ENCODE results near the gene CYGB.

Gene CYGB

DNA sequence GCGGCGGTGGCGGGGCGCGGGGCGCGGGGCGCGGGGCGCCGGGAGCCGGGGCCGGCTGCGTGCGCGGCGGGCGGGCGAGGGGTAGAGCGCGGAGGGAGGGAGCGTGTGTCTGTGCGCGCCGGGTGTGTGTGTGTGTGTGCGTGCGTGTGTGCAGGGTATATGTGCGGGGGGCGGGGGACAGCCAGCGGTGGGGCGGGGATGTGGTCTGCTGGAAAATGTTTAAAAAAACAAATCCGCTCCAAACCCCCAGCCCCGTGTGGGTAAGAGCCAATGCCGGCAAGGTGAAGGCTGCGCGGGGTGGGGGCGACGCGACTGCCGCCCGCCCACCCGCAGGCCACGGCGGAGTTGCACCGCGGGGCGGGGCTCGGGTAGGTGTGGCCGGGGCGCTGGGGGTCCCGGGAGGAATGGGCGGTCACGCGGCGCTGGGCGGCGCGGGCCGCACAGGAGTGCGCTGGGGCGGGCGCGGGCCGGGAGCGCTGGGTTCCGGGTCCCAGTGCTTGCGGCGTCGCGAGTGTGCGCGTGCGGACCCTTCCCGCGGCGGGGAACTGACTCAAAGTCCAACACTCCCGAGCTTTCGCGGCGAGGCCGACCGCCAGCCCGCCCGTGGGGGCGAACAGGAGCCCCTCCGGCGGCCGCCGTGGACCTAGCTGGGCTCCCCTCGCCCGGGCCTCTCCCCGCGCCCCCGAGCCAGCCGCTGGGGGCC, at the start of gene CYGB:
CYGB (minus strand) TSS at position 132 of the 703 bp plus-strand sequence. CDS start 167 bp downstream, outside the sequence.
- in situ Hi-C loops (cut with MboI; ENCODE audit: low sequenced_read_pairs) = no loop called here

DNA sequence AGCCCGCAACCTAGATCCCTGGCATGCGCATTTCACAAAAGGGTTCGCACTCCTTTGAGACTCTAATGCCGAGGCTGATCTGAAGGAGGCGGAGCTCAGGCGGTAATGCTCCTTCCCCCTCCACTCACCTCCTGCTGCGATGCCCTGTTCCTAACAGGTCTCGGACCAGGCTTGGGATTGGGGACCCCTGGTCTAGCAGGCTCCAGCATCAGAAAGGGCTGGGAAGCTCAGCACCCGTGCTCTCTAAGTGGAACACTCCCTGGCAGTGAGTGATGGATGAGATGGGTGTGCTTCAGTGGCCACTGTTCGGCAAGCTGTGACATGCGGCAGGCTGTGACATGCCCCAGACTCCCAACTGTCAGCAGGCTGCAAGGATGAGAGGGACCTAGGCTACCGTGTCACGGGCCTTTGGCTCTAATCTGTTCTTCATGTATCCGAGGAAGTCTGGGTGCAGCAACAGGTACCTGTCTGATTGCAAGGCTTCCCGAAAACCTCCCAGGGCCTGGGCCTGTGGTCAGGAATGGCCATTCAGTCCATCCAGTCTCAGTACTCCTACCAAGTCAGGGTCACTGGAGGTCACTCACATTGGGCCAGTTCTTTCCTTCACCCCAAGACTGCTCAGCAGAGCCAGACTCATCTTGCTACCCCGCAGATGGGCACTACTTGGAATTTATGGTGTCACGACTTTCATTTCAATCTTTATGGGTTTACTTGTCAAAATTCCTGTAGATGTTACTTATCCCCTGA, 49.4 kb upstream of the CYGB start:
- in situ Hi-C loops (cut with MboI; ENCODE audit: low sequenced_read_pairs) = no loop called here

GRCh38 chr17:76585649-76586593, 48.4 kb upstream of the CYGB start, which contains the start of gene ST6GALNAC2:
TSS of gene ST6GALNAC2 (minus strand) at chr17:76585860. CDS start at chr17:76585808, 52 bp downstream.
- in situ Hi-C loops (cut with MboI; ENCODE audit: low sequenced_read_pairs) = no loop called here

DNA sequence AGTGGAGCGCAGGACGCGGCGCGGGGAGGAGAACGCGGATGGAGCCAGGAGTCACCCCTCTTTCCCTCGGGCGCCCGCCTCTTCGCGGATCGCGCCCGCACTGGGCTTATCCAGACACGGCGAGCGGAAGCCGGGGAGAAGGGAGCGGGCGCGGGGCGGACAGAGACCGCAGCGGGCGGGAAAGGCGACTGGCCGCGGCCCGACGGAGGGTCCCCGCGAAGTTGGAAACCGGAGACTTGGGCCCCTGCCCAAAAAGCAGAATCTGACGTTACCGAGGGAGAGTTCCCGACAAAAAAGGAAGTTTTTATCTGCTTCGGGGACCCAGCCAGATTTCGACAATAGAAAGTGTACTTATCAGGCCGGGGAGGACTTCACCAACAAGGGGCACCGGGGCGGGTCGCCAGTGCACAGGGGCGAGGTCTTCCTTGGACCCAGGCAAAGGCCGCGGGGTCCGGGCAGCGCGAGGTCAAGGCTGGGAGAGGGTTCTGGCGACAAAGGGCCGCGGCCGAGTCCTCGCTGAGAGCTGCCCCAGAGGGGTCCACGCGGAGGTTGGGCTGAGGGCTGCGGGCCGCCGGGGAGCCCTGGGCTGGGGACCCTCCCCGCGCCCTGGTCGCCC, 47.6 kb upstream of the CYGB start:
- in situ Hi-C loops (cut with MboI; ENCODE audit: low sequenced_read_pairs) = no loop called here

DNA sequence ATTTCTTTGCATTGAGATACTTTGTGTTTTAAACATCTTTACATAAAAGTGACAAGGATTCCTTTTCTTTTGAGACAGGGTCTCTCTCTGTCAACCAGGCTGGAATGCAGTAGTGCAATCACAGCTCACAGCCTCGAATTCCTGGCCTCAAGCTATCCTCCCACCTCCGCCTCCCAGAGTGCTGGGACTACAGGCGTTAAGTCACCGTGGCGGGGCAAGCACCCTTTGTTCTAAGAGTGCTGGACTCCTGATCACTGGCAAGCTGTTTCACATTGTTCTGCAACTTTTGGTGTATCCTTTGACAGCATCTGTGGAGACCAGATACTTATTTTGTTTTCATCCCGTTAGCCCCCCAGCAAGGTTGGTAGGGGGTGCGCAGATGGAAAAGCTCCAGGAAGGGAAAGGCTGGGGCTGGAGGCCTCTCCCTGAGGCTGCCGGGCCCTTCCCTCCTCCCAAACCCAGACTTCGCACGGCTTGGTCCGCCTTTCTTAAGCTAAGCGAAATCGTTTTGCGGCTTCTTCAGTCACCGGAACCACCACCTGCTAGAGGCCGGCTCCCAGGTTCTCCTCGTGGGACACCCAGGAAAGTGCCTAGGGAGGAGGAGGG, 47.0 kb upstream of the CYGB start:
- in situ Hi-C loops (cut with MboI; ENCODE audit: low sequenced_read_pairs) = no loop called here

DNA sequence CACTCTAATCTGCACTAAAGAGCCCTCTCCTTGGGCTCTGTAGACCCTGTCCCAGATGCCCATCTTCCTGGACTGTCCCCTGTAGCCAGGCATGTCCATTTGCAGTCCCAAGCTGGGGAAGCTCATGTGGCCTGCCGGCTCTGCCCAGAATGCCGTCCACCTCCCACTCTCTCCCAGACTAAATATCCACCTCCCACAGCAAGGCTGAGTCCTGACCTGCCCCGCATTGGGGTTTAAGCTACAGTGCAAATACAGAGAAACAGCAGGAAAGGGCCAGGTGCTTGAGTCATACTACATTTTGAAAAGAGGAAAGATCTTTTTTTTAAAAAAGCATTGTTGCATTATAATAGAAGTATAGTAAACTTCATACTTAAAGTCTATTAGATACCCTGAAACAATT, 45.2 kb upstream of the CYGB start:
- in situ Hi-C loops (cut with MboI; ENCODE audit: low sequenced_read_pairs) = no loop called here

DNA sequence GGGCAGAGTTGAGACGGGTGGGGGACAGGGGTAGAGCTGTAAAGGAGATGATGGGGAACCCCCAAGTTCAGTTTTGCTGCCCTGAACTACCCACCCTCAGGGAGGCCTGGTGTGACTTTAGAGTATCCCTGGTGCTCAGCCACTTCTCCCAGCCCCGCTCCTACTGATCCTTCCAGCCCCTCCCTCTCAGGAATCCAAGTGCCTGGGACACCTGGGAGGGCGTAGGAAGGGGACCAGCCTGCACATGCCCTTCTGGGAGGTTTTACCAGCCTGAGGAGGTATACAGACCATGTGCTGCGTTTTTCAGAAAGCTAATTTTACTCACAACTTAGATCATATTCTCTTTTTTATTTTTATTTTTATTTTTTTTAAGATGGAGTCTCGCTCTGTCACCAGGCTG, 44.0 kb upstream of the CYGB start:
- in situ Hi-C loops (cut with MboI; ENCODE audit: low sequenced_read_pairs) = no loop called here

DNA sequence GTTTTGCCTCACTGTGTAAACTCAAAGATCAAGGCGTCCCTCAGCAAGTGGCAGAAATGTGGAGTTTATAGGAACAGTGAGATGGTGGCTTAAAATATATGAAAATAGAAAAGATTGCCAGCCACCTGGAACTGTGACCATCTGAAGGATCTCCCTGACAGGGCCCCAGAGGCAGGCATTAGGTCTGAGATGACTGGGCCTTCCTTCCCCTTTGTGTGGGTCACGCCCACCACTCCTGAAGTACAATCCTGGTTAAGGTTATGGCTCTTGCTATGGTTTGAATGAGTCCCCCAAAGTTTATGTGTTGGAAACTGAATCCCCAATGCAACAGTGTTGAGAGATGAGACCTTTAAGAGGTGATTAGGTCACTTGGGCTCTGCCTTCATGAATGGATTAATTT, 41.8 kb upstream of the CYGB start:
- in situ Hi-C loops (cut with MboI; ENCODE audit: low sequenced_read_pairs) = no loop called here

- in situ Hi-C loops (cut with MboI; ENCODE audit: low sequenced_read_pairs) = no loop called here
These were observed 40.9 kb upstream of the CYGB start for GRCh38 chr17:76578376-76578775.

GRCh38 chr17:76577876-76578275, 40.4 kb upstream of the CYGB start:
- in situ Hi-C loops (cut with MboI; ENCODE audit: low sequenced_read_pairs) = no loop called here

DNA sequence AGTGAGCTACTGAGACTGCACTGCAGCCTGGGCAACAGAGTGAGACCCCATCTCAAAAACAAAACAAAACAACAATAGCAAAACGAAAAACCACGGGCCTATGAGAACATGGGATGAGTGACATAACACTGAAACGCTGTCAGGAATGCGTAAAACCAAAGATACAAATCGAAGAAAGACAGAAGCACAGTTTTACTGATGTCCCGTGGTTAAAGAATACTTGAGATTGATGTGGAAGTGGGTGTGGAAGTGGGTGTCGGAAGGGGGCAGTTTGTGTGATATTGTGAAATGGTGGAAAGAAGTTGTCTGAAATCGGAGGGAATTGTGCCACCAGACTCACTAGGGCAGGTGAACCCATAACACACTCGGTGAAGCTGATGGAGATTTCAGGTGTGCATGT, 38.7 kb upstream of the CYGB start:
- in situ Hi-C loops (cut with MboI; ENCODE audit: low sequenced_read_pairs) = no loop called here

DNA sequence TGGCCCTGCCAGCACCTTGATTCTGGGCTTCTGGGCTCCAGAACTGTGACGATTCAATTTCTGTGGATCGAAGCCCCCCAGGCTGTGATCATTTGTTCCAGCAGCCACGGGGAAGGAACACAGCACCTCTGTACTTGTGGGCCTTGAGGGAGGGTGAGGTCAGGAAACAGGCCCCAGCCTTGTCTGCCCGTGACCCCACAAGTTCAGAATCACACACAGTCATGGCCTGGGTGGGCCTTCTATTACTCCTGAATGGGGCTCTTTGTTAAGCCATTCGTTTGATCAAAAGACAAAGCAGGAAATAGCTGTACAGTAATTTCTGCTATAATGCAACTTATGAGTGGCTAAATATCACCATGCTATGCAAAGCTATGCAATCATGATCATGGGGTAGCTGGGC, 38.1 kb upstream of the CYGB start:
- in situ Hi-C loops (cut with MboI; ENCODE audit: low sequenced_read_pairs) = no loop called here

DNA sequence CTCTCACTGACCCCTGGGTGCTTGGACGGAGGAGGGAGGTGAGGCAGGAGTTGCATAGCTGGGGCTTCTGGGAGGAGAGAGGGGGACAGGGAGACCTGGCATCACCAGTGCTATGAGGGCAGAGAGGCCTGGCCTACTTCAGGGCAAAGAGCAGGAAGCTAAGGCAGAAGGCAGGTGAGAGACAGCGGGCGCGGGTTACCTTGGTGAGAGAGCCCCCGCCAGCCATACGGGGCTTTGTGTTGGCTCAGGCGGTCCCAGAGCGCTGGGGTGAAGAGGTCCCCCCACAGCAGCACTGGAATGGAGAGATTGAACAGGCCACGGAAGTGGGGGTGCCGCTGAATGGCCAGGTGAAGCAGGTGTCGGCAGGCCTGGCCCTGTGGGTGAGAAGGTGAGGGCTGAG, 36.7 kb upstream of the CYGB start:
- in situ Hi-C loops (cut with MboI; ENCODE audit: low sequenced_read_pairs) = no loop called here

- in situ Hi-C loops (cut with MboI; ENCODE audit: low sequenced_read_pairs) = no loop called here
These were observed 35.6 kb upstream of the CYGB start for GRCh38 chr17:76573096-76573495.

DNA sequence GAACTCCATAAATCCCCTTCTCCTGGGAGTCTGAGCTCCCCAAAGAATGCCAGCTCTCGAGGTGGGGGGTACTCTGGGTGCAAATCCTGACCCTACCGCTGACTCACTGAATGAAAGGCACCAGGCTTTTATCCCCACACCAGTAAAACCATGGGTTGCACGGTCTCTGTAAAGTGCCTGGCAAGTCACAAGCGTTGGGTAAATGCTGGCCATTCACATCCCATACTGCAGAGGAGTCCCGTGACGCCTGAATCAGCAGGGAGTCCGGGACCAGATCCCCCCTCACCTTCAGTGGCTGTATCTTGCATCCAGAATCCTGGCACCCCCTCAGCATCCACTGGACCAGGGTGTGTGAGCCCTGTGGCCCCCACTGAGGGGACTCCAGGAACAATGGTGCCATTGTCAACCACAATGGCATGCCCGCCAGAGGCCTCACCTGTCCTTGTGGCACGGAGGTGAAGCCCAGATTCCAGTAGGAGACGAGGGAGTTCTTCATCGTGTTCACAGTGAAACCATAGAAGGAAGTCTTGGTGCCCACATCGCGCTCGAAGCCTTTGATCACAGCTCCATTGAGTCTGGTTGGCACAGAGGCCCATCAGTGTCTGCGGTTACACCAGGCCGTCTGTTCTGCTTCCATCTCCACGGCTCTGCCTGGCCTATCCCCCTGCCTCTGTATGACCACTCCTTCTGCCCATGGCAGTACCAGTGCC, 34.8 kb upstream of the CYGB start:
- in situ Hi-C loops (cut with MboI; ENCODE audit: low sequenced_read_pairs) = no loop called here

DNA sequence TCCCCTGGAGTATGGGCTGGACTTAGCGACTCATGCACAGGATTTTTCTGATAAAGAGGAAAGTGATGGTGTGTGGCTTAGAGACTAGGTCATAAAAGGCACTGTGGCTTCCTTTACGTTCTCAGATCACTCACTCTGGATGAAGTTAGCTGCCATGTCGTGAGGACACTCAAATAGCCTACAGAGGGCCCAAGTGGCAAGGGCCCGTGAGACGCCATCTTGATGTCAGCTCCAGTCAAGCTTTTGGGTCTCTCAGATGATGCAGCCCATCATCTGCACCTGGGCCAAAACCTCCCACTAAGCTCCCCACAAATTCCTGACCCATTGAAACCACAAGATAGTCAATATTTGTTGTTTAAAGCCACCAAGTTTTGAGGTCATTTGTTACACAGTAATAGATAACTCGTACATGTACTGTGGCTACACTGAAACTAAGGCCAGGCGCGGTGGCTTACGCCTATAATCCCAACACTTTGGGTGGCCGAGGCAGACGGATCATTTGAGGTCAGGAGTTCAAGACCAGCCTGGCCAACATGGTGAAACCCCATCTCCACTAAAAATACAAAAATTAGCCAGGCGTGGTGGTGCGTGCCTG, 33.5 kb upstream of the CYGB start:
- in situ Hi-C loops (cut with MboI; ENCODE audit: low sequenced_read_pairs) = no loop called here

DNA sequence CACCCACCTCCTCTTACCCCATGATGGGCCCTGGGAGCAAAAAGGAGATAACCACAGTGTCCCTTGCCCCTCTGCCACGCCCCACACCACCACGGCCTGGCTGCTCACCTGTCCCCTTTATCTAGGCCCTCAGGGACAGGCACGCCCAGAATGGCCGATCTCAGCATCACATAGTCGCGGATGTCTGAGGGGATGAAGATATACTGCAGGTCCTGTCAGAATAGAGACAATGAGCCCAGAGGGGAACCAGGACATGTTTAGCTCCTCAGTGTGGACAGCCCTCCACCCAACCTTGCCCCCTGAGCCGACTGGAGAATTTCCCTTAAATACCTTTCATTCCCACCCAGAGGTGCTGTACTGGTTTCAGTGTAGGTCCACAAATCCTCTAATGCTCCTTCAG, 32.9 kb upstream of the CYGB start:
- in situ Hi-C loops (cut with MboI; ENCODE audit: low sequenced_read_pairs) = no loop called here

GRCh38 chr17:76569607-76570279, 32.2 kb upstream of the CYGB start:
- in situ Hi-C loops (cut with MboI; ENCODE audit: low sequenced_read_pairs) = no loop called here

DNA sequence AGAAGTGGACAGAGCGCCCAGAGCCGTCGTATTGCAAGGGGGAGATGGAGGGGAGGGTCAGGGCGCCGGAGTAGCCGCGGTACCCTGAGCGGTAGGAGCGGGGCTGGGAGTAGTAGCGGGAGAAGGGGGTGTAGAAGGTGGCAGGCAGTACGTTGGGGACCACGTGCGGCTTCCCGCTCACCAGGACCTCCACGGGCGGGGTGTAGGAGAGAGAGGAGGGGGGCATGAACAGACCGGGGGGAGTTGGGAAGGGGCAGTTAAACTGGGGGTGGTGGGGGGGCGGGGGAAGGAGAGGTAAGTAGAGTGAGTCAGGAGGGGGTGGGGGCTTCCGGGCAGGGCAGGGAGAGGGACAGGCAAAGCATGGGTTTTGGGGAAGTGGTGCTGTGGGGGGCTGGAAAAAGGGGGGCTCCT, 31.3 kb upstream of the CYGB start:
- in situ Hi-C loops (cut with MboI; ENCODE audit: low sequenced_read_pairs) = no loop called here

Data from HL-60/S4 (cell line).